ENCODE data around the gene MCEMP1.

- TF ChIP-seq TAF1 (IDR thresholded peaks at IDR 0.05; ENCODE audit: borderline replicate concordance, insufficient read depth, low read length) (no peak), REST (IDR thresholded peaks at IDR 0.05; ENCODE audit: insufficient read depth in 1 of 2, low read depth in 2 of 2, low read length in 2 of 2) (no peak), POLR2AphosphoS5 (IDR thresholded peaks at IDR 0.05; ENCODE audit: low read depth, low read length) (no peak)
These were observed 52.3 kb downstream of the MCEMP1 start for GRCh38 chr19:7729211-7729610.

Measured in PFSK-1 (cell line).